WTC11 (cell line): ENCODE measurements around the gene KCNIP3. TPM values are rescaled to one million over a fixed set of nuclear protein-coding genes. Genes with fewer than 3 reads are reported as not detected.

Experiments used
- ATAC-seq: fragments of 200-7000 bp; cut with Tn5 transposase; 2 replicates; pipeline ENCODE4 v1.10.0; 2021; ENCODE audit warnings: mild to moderate bottlenecking, moderate library complexity
- CTCF ChIA-PET: fragments of 300-600 bp; sonication (Branson Sonifier 250); formaldehyde crosslinking; loops from one replicate; lab custom pipeline; 2021; ENCODE audit warnings: antibody characterized with exemption; lab: Charles Lee
- POLR2A ChIA-PET: fragments of 350-600 bp; sonication (Branson Sonifier 250); formaldehyde crosslinking; loops from one replicate; lab custom pipeline; 2021; ENCODE audit warnings: antibody characterized with exemption; lab: Charles Lee
- DNase-seq: peaks from one replicate; pipeline ENCODE4 v3.0.0; 2021; ENCODE audit warnings: low spot score
- H3K27ac Mint-ChIP-seq: 2 replicates; pipeline ENCODE4 v1.8.0; 2021; ENCODE audit warnings: mixed read lengths
- H3K27me3 Mint-ChIP-seq: 2 replicates; pipeline ENCODE4 v1.8.0; 2021; ENCODE audit warnings: low read depth, mild to moderate bottlenecking, moderate library complexity, mixed read lengths
- H3K36me3 Mint-ChIP-seq: 2 replicates; pipeline ENCODE4 v1.8.0; 2021; ENCODE audit warnings: mixed read lengths
- H3K4me1 Mint-ChIP-seq: 2 replicates; pipeline ENCODE4 v1.8.0; 2022; ENCODE audit warnings: mixed read lengths
- H3K4me3 Mint-ChIP-seq: 2 replicates; pipeline ENCODE4 v1.8.0; 2021; ENCODE audit warnings: mild to moderate bottlenecking, moderate library complexity, mixed read lengths
- H3K9me3 Mint-ChIP-seq: 2 replicates; pipeline ENCODE4 v1.8.0; 2021; ENCODE audit warnings: mixed read lengths
- ATF1 ChIP-seq: sonication (generic); formaldehyde crosslinking; IDR thresholded peaks from 2 replicates; pipeline ENCODE4 v1.8.1; 2023; ENCODE audit warnings: mild to moderate bottlenecking, moderate library complexity, missing genetic modification reagents
- CREB1 ChIP-seq: sonication (generic); formaldehyde crosslinking; IDR thresholded peaks from 2 replicates; pipeline ENCODE4 v1.8.0; 2023; ENCODE audit warnings: mild to moderate bottlenecking, missing genetic modification reagents
- EMX1 ChIP-seq: fragments of 250-450 bp; sonication (Bioruptor Pico); IDR thresholded peaks from 2 replicates; pipeline ENCODE4 v1.8.0; 2021; ENCODE audit warnings: mild to moderate bottlenecking
- GRHL2 ChIP-seq: fragments of 250-450 bp; sonication (Bioruptor Pico); IDR thresholded peaks from 2 replicates; pipeline ENCODE4 v1.8.0; 2022; ENCODE audit warnings: mild to moderate bottlenecking, moderate library complexity; ENCODE audit not compliant: insufficient replicate concordance, severe bottlenecking
- HMGA2 ChIP-seq: fragments of 250-450 bp; sonication (Bioruptor Pico); IDR thresholded peaks from 2 replicates; pipeline ENCODE4 v1.4.0; 2021; ENCODE audit warnings: mild to moderate bottlenecking, moderate library complexity
- JAZF1 ChIP-seq: fragments of 250-450 bp; sonication (Bioruptor Pico); IDR thresholded peaks from 2 replicates; pipeline ENCODE4 v1.9.0; 2021; ENCODE audit warnings: moderate library complexity, mild to moderate bottlenecking, inconsistent platforms
- NFE2L1 ChIP-seq: sonication (generic); formaldehyde crosslinking; IDR thresholded peaks from 2 replicates; pipeline ENCODE4 v1.8.1; 2023; ENCODE audit warnings: missing genetic modification reagents
- NR1H2 ChIP-seq: sonication (generic); formaldehyde crosslinking; IDR thresholded peaks from 2 replicates; pipeline ENCODE4 v1.9.0; 2021; ENCODE audit warnings: mild to moderate bottlenecking, moderate library complexity, missing genetic modification reagents
- NR3C1 ChIP-seq: sonication (generic); formaldehyde crosslinking; conservative IDR thresholded peaks from 2 replicates; pipeline ENCODE4 v1.8.1; 2023; ENCODE audit warnings: low read depth, mild to moderate bottlenecking, missing genetic modification reagents
- RELA ChIP-seq: sonication (generic); formaldehyde crosslinking; IDR thresholded peaks from 2 replicates; pipeline ENCODE4 v1.8.1; 2022; ENCODE audit warnings: missing genetic modification reagents, mild to moderate bottlenecking, borderline replicate concordance
- RORB ChIP-seq: fragments of 250-450 bp; sonication (Bioruptor Pico); IDR thresholded peaks from 2 replicates; pipeline ENCODE4 v1.9.0; 2021; ENCODE audit warnings: mild to moderate bottlenecking
- TCF7 ChIP-seq: sonication (generic); formaldehyde crosslinking; IDR thresholded peaks from 2 replicates; pipeline ENCODE4 v1.8.0; 2022; ENCODE audit warnings: mild to moderate bottlenecking, low read depth, missing genetic modification reagents, moderate library complexity
- TP53 ChIP-seq: sonication (generic); formaldehyde crosslinking; IDR thresholded peaks from 2 replicates; pipeline ENCODE4 v1.8.1; 2023; ENCODE audit warnings: mild to moderate bottlenecking, missing genetic modification reagents
- ZNF121 ChIP-seq: sonication (generic); formaldehyde crosslinking; IDR thresholded peaks from 2 replicates; pipeline ENCODE4 v1.8.0; 2023; ENCODE audit warnings: missing genetic modification reagents
- ZNF263 ChIP-seq: sonication (generic); formaldehyde crosslinking; IDR thresholded peaks from 2 replicates; pipeline ENCODE4 v1.8.1; 2022; ENCODE audit warnings: low read depth, mild to moderate bottlenecking, moderate library complexity, missing genetic modification reagents
- ZNF423 ChIP-seq: fragments of 250-450 bp; sonication (Bioruptor Pico); IDR thresholded peaks from 2 replicates; pipeline ENCODE4 v2.1.2; 2022; ENCODE audit warnings: mild to moderate bottlenecking, moderate library complexity
- total RNA-seq: library from RNA; stranded (reverse); gene quantifications from 3 replicates; pipeline ENCODE4 v1.2.3, GENCODE V29; 2021
- TF ChIP-seq, protein P1 (sequence below): fragments of 250-450 bp; sonication (Bioruptor Pico); IDR thresholded peaks from 2 replicates; pipeline ENCODE4 v1.9.0; 2021; ENCODE audit warnings: mild to moderate bottlenecking
- TF ChIP-seq, protein P2 (sequence below): sonication (generic); formaldehyde crosslinking; IDR thresholded peaks from 2 replicates; pipeline ENCODE4 v1.8.1; 2022; ENCODE audit warnings: low read depth, missing genetic modification reagents, borderline replicate concordance
- TF ChIP-seq, protein P3 (sequence below): sonication (generic); formaldehyde crosslinking; IDR thresholded peaks from 2 replicates; pipeline ENCODE4 v1.8.1; 2022; ENCODE audit warnings: low read depth, mild to moderate bottlenecking, moderate library complexity, missing genetic modification reagents, borderline replicate concordance
- TF ChIP-seq, protein P4 (sequence below): sonication (generic); formaldehyde crosslinking; conservative IDR thresholded peaks from 2 replicates; pipeline ENCODE4 v1.8.1; 2023; ENCODE audit warnings: mild to moderate bottlenecking, low read depth, missing genetic modification reagents, moderate library complexity
- TF ChIP-seq, protein P5 (sequence below): sonication (generic); formaldehyde crosslinking; IDR thresholded peaks from 2 replicates; pipeline ENCODE4 v1.8.0; 2022; ENCODE audit warnings: mild to moderate bottlenecking, missing genetic modification reagents
- TF ChIP-seq, protein P6 (sequence below): sonication (generic); formaldehyde crosslinking; IDR thresholded peaks from 2 replicates; pipeline ENCODE4 v1.8.1; 2022; ENCODE audit warnings: mild to moderate bottlenecking, missing genetic modification reagents, moderate library complexity, borderline replicate concordance
- TF ChIP-seq, protein P7 (sequence below): sonication (generic); formaldehyde crosslinking; IDR thresholded peaks from 2 replicates; pipeline ENCODE4 v1.8.0; 2023; ENCODE audit warnings: missing genetic modification reagents
- TF ChIP-seq, protein P8 (sequence below): fragments of 200-600 bp; IDR thresholded peaks from 2 replicates; pipeline ENCODE4 v1.8.0; 2022; ENCODE audit warnings: antibody characterized with exemption

KCNIP3 gene
- total RNA-seq, 1 experiment from 2014 or later = 2.1 TPM

DNA sequence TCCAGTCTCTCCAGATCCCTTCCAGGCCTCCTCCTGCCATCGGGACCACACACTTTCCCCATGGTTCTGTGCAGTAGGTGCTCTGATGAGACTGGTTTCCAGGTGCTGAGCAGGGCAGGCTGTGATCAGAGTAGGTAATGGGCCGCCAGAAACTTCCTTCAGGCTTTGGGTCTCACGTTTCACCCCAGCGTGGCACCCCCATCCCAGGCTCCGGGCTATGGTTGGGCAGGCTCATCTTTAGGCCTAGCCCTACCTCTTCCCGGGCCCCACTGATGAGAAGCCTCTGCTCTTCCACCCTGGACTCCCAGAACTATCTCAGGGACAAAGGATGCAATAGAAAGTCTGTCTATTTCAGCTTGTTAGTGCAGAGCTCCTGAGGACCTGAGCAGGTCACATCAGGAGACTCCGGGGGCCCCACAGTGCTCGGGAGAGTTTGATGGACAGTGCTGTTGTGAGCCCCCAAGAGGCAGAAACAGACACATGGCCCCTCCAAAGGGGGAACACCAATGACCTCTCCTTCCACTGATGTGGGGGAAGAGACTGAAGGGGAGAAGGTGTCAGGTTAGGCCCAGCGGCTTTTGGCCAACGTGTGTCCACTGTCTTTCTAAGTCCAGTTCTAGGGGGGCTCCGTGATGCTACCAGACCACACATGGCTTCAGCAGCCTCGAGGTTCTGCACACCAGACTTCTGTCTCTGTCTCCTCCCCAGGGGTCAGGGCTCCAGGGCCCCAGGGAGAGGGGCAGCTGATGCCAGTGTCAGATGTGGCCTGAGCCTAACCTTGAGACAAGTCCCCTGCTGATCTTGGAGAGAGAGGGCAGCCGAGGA is 28.7 kb upstream of the KCNIP3 start:
- ATAC-seq (no peak), DNase-seq (peak; percentile 6)
- H3K9me3 Mint-ChIP-seq = no peaks in the 10 kb centered on the region
- ChIA-PET CTCF (no interaction called here), POLR2A (no interaction called here)
- peaks cover 3% of the 10 kb centered on the region; the same call in 1 of the 2 replicates for H3K4me1 Mint-ChIP-seq
- H3K36me3 Mint-ChIP-seq = no peaks in the 10 kb centered on the region
- TF ChIP-seq, protein P1, sequence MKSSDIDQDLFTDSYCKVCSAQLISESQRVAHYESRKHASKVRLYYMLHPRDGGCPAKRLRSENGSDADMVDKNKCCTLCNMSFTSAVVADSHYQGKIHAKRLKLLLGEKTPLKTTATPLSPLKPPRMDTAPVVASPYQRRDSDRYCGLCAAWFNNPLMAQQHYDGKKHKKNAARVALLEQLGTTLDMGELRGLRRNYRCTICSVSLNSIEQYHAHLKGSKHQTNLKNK (CRISPR knock-in tag) = no peak
- no peak for TF ChIP-seq EMX1
- TF ChIP-seq TP53 = no peak
- TF ChIP-seq, protein P2, sequence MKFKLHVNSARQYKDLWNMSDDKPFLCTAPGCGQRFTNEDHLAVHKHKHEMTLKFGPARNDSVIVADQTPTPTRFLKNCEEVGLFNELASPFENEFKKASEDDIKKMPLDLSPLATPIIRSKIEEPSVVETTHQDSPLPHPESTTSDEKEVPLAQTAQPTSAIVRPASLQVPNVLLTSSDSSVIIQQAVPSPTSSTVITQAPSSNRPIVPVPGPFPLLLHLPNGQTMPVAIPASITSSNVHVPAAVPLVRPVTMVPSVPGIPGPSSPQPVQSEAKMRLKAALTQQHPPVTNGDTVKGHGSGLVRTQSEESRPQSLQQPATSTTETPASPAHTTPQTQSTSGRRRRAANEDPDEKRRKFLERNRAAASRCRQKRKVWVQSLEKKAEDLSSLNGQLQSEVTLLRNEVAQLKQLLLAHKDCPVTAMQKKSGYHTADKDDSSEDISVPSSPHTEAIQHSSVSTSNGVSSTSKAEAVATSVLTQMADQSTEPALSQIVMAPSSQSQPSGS (CRISPR knock-in tag) = no peak
- no peak for TF ChIP-seq ZNF423 (CRISPR knock-in tag)
- TF ChIP-seq, protein P3, sequence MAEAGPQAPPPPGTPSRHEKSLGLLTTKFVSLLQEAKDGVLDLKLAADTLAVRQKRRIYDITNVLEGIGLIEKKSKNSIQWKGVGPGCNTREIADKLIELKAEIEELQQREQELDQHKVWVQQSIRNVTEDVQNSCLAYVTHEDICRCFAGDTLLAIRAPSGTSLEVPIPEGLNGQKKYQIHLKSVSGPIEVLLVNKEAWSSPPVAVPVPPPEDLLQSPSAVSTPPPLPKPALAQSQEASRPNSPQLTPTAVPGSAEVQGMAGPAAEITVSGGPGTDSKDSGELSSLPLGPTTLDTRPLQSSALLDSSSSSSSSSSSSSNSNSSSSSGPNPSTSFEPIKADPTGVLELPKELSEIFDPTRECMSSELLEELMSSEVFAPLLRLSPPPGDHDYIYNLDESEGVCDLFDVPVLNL (CRISPR knock-in tag) = no peak
- no peak for TF ChIP-seq NR3C1
- TF ChIP-seq ZNF263 (CRISPR knock-in tag) = no peak
- TF ChIP-seq TCF7 = no peak
- TF ChIP-seq GRHL2 (CRISPR knock-in tag) = no peak
- no peak for TF ChIP-seq NFE2L1
- no peak for TF ChIP-seq RELA
- TF ChIP-seq RORB (CRISPR knock-in tag) = no peak
- TF ChIP-seq, protein P4, sequence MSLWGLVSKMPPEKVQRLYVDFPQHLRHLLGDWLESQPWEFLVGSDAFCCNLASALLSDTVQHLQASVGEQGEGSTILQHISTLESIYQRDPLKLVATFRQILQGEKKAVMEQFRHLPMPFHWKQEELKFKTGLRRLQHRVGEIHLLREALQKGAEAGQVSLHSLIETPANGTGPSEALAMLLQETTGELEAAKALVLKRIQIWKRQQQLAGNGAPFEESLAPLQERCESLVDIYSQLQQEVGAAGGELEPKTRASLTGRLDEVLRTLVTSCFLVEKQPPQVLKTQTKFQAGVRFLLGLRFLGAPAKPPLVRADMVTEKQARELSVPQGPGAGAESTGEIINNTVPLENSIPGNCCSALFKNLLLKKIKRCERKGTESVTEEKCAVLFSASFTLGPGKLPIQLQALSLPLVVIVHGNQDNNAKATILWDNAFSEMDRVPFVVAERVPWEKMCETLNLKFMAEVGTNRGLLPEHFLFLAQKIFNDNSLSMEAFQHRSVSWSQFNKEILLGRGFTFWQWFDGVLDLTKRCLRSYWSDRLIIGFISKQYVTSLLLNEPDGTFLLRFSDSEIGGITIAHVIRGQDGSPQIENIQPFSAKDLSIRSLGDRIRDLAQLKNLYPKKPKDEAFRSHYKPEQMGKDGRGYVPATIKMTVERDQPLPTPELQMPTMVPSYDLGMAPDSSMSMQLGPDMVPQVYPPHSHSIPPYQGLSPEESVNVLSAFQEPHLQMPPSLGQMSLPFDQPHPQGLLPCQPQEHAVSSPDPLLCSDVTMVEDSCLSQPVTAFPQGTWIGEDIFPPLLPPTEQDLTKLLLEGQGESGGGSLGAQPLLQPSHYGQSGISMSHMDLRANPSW (CRISPR knock-in tag) = no peak
- TF ChIP-seq, protein P5, sequence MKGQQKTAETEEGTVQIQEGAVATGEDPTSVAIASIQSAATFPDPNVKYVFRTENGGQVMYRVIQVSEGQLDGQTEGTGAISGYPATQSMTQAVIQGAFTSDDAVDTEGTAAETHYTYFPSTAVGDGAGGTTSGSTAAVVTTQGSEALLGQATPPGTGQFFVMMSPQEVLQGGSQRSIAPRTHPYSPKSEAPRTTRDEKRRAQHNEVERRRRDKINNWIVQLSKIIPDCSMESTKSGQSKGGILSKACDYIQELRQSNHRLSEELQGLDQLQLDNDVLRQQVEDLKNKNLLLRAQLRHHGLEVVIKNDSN (CRISPR knock-in tag) = no peak
- H3K4me3 Mint-ChIP-seq = no peak overlapping the region
- H3K27me3 Mint-ChIP-seq = no peaks in the 10 kb centered on the region
- no peak overlapping the region for H3K27ac Mint-ChIP-seq

DNA sequence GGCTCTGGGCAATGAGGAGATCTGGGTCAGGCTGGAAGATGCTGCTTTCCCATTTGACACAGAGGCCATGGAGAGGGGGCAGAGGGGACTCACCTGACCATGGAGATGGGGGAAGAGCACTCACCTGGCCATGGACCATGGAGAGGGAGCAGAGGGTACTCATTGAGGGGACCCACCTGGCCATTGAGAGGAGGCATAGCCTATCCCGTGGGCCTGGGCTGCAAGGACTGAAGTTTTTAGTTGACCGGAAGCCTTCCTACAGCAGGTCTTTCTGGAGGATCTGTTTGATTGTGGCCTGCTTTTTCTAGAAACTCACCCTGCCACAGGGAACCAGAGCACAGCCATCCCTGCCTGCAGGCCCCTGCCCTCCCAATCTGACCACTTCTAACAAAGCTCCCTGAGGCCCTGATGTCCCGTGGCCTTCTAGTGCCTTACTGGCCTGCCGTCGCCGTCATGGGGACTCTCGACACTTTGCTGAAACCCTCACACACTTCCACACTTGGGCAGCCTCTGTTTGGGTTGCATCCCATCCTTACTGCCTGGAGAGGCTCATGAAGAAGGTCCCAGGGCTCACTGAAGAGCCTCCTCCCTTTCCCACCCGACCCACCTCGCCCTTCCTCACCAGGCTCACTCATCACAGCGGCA is 28.0 kb upstream of the KCNIP3 start:
- ATAC-seq (no peak), DNase-seq (peak; percentile 2)
- H3K27ac Mint-ChIP-seq = no peak overlapping the region
- no peak overlapping the region for H3K4me3 Mint-ChIP-seq
- H3K36me3 Mint-ChIP-seq = no peaks in the 10 kb centered on the region
- ChIA-PET CTCF (no interaction called here), POLR2A (no interaction called here)
- no peaks in the 10 kb centered on the region for H3K9me3 Mint-ChIP-seq
- TF ChIP-seq TP53 (no peak), ATF1 (CRISPR knock-in tag) (no peak), ZNF121 (no peak), JAZF1 (CRISPR knock-in tag) (no peak), ZNF263 (CRISPR knock-in tag) (no peak), CREB1 (CRISPR knock-in tag) (no peak), RELA (no peak), NR1H2 (CRISPR knock-in tag) (no peak), HMGA2 (CRISPR knock-in tag) (no peak)
- TF ChIP-seq, protein P6, sequence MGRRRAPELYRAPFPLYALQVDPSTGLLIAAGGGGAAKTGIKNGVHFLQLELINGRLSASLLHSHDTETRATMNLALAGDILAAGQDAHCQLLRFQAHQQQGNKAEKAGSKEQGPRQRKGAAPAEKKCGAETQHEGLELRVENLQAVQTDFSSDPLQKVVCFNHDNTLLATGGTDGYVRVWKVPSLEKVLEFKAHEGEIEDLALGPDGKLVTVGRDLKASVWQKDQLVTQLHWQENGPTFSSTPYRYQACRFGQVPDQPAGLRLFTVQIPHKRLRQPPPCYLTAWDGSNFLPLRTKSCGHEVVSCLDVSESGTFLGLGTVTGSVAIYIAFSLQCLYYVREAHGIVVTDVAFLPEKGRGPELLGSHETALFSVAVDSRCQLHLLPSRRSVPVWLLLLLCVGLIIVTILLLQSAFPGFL (CRISPR knock-in tag) = no peak
- TF ChIP-seq, protein P7, sequence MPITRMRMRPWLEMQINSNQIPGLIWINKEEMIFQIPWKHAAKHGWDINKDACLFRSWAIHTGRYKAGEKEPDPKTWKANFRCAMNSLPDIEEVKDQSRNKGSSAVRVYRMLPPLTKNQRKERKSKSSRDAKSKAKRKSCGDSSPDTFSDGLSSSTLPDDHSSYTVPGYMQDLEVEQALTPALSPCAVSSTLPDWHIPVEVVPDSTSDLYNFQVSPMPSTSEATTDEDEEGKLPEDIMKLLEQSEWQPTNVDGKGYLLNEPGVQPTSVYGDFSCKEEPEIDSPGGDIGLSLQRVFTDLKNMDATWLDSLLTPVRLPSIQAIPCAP (CRISPR knock-in tag) = no peak
- TF ChIP-seq, protein P8, sequence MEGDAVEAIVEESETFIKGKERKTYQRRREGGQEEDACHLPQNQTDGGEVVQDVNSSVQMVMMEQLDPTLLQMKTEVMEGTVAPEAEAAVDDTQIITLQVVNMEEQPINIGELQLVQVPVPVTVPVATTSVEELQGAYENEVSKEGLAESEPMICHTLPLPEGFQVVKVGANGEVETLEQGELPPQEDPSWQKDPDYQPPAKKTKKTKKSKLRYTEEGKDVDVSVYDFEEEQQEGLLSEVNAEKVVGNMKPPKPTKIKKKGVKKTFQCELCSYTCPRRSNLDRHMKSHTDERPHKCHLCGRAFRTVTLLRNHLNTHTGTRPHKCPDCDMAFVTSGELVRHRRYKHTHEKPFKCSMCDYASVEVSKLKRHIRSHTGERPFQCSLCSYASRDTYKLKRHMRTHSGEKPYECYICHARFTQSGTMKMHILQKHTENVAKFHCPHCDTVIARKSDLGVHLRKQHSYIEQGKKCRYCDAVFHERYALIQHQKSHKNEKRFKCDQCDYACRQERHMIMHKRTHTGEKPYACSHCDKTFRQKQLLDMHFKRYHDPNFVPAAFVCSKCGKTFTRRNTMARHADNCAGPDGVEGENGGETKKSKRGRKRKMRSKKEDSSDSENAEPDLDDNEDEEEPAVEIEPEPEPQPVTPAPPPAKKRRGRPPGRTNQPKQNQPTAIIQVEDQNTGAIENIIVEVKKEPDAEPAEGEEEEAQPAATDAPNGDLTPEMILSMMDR = no peak
- H3K4me1 Mint-ChIP-seq = peaks cover 9% of the 10 kb centered on the region
- no peaks in the 10 kb centered on the region for H3K27me3 Mint-ChIP-seq
